Immature natural killer cell (primary cell): Measurements from ENCODE around the gene AKAP13. TPM values are rescaled to one million over a fixed set of nuclear protein-coding genes. Genes with fewer than 3 reads are reported as not detected.
A peak's percentile ranks its signal among the peaks of the same experiment; 100 is the strongest.
"Not testable (repeated sequence)": the region's sequence is repeated elsewhere in the genome, so short reads cannot be mapped to it uniquely, and the experiment has no call there.

ENCODE experiments used
- DNase-seq, 3 donors: peaks; one replicate each; pipeline ENCODE4 v3.0.0; 2022; ENCODE audit warnings: mixed read lengths in 1 of 3
- H3K27ac Mint-ChIP-seq, 6 donors: one replicate each; pipeline ENCODE4 v1.8.0; 2020; ENCODE audit warnings: mixed read lengths in 6 of 6, mild to moderate bottlenecking in 5 of 6, inconsistent platforms in 4 of 6, moderate library complexity in 3 of 6
- H3K27me3 Mint-ChIP-seq, 3 donors: one replicate each; pipeline ENCODE4 v1.8.0; 2020 to 2021; ENCODE audit warnings: low read depth in 3 of 3, mild to moderate bottlenecking in 3 of 3, mixed read lengths in 3 of 3, moderate library complexity in 3 of 3, inconsistent platforms in 1 of 3
- H3K36me3 Mint-ChIP-seq, 3 donors: one replicate each; pipeline ENCODE4 v1.8.0; 2020; ENCODE audit warnings: mixed read lengths in 3 of 3, inconsistent platforms in 2 of 3, mild to moderate bottlenecking in 2 of 3
- H3K4me1 Mint-ChIP-seq, 2 donors: one replicate each; pipeline ENCODE4 v1.8.0; 2020; ENCODE audit warnings: inconsistent platforms in 2 of 2, mild to moderate bottlenecking in 2 of 2, mixed read lengths in 2 of 2, moderate library complexity in 1 of 2
- H3K4me3 Mint-ChIP-seq, 5 donors: one replicate each; pipeline ENCODE4 v1.8.0; 2020; ENCODE audit warnings: mild to moderate bottlenecking in 5 of 5, mixed read lengths in 5 of 5, inconsistent platforms in 3 of 5, moderate library complexity in 3 of 5
- H3K9me3 Mint-ChIP-seq, 6 donors: one replicate each; pipeline ENCODE4 v1.8.0; 2020; ENCODE audit warnings: mild to moderate bottlenecking in 6 of 6, mixed read lengths in 6 of 6, inconsistent platforms in 4 of 6, moderate library complexity in 3 of 6
- polyA plus RNA-seq, 3 donors: library from polyadenylated mRNA; unstranded; fragments of 300-500 nt; fragmentation: Illumina TruSeq; gene quantifications; one replicate each; pipeline ENCODE4 v1.2.3, GENCODE V29; 2021

The AKAP13 gene
- polyA plus RNA-seq, 3 donors from 2014 or later: 104 to 327 (median 112) TPM

- no peak for DNase-seq
- H3K36me3 Mint-ChIP-seq: peaks cover 0 to 4% (median 0%) of the 10 kb centered on the region in 3 donors
- H3K4me1 Mint-ChIP-seq: peaks cover 24 to 33% of the 10 kb centered on the region in 2 donors
Observed at GRCh38 chr15:85792912-85793590, 412.6 kb downstream of the AKAP13 start.

GRCh38 chr15:85793641-85794597 is 413.5 kb downstream of the AKAP13 start:
- no peaks in the 10 kb centered on the region for H3K9me3 Mint-ChIP-seq
- H3K27ac Mint-ChIP-seq: peak overlapping the region; percentile 64 to 87 (median 81)
- peak; percentile 29 to 40 (median 35) for DNase-seq
- peaks cover 0 to 4% (median 0%) of the 10 kb centered on the region in 3 donors for H3K36me3 Mint-ChIP-seq
- peak overlapping the region; percentile 88 to 93 (median 91) for H3K4me3 Mint-ChIP-seq
- peaks cover 5 to 11% (median 5%) of the 10 kb centered on the region in 3 donors for H3K27me3 Mint-ChIP-seq
- peaks cover 21 to 33% of the 10 kb centered on the region in 2 donors for H3K4me1 Mint-ChIP-seq

More at GRCh38 chr15:85792912-85793590, 412.6 kb downstream of the AKAP13 start:
- Mint-ChIP-seq H3K27me3 (peaks cover 3 to 11% (median 5%) of the 10 kb centered on the region in 3 donors), H3K9me3 (no peaks in the 10 kb centered on the region), H3K4me3 (peak overlapping the region; percentile 88 to 93 (median 91)), H3K27ac (peak overlapping the region in 2 of 6 donors; percentile 55 to 79)

GRCh38 chr15:85794598-85795336 is 414.4 kb downstream of the AKAP13 start, which contains the start of gene KLHL25:
Gene KLHL25 (minus strand): TSS chr15:85794925. CDS start chr15:85769810, 25,115 bp downstream.
- H3K27ac Mint-ChIP-seq: peak within 1 kb of the TSS; percentile 69 to 92 (median 84)
- no peaks in the 10 kb centered on the region for H3K9me3 Mint-ChIP-seq
- H3K36me3 Mint-ChIP-seq: peaks cover 0 to 4% (median 0%) of the 10 kb centered on the region in 3 donors
- DNase-seq: peak; percentile 90 to 93 (median 92)
- peaks cover 5 to 13% (median 6%) of the 10 kb centered on the region in 3 donors for H3K27me3 Mint-ChIP-seq
- peak within 1 kb of the TSS; percentile 88 to 93 (median 91) for H3K4me3 Mint-ChIP-seq
- peaks cover 21 to 33% of the 10 kb centered on the region in 2 donors for H3K4me1 Mint-ChIP-seq

- peaks cover 5 to 15% (median 9%) of the 10 kb centered on the region in 3 donors for H3K27me3 Mint-ChIP-seq
- peaks cover 0 to under 1% (median 0%) of the 10 kb centered on the region in 3 donors for H3K36me3 Mint-ChIP-seq
- peak overlapping the region; percentile 87 to 92 (median 88) for H3K4me3 Mint-ChIP-seq
- peaks cover 21 to 30% of the 10 kb centered on the region in 2 donors for H3K4me1 Mint-ChIP-seq
- H3K9me3 Mint-ChIP-seq: no peaks in the 10 kb centered on the region
- peak overlapping the region in 3 of 6 donors; percentile 22 to 61 (median 29) for H3K27ac Mint-ChIP-seq
- DNase-seq: no peak
Observed at GRCh38 chr15:85795337-85796305, 415.2 kb downstream of the AKAP13 start.

- H3K4me3 Mint-ChIP-seq: peak overlapping the region in 3 of 5 donors; percentile 7 to 52 (median 18)
- peaks cover 5 to 15% (median 9%) of the 10 kb centered on the region in 3 donors for H3K27me3 Mint-ChIP-seq
- H3K36me3 Mint-ChIP-seq, DNase-seq, H3K9me3 Mint-ChIP-seq: not testable (repeated sequence)
- peak overlapping the region in 1 of 6 donors; percentile 69 for H3K27ac Mint-ChIP-seq
- peaks cover 21 to 29% of the 10 kb centered on the region in 2 donors for H3K4me1 Mint-ChIP-seq
Observed at GRCh38 chr15:85796371-85796770, 416.0 kb downstream of the AKAP13 start.
